HCT116 (cell line): Measurements from ENCODE around the gene BTBD9. TPM values are rescaled to one million over a fixed set of nuclear protein-coding genes. Genes with fewer than 3 reads are reported as not detected.

Source experiments
- ATAC-seq: fragments of 200-7000 bp; cut with Tn5 transposase; 2 replicates; pipeline ENCODE4 v1.9.1; 2020; ENCODE audit warnings: mild to moderate bottlenecking, moderate library complexity
- BruUV-seq: library from RNA; stranded (reverse); fragments of 400-500 nt; replicated peaks from 2 replicates; lab custom pipeline; 2021; lab: Mats Ljungman, UMichigan
- CTCF ChIA-PET: fragments of 300-600 bp; sonication (Branson Sonifier 250); formaldehyde crosslinking; loops from one replicate; lab custom pipeline; 2021; ENCODE audit warnings: antibody characterized with exemption; lab: Charles Lee
- POLR2A ChIA-PET: fragments of 300-600, 350-600 bp; sonication (Branson Sonifier 250); formaldehyde crosslinking; loops from one replicate; lab custom pipeline; 2021; ENCODE audit warnings: antibody characterized with exemption; lab: Charles Lee
- RAD21 ChIA-PET, 2 experiments: fragments of 300-600 bp; sonication (Branson Sonifier 250); formaldehyde crosslinking; loops; one replicate each; lab custom pipeline; 2023; ENCODE audit warnings: low total read pairs in 2 of 2; ENCODE audit not compliant: uncharacterized antibody in 2 of 2, unreplicated experiment in 2 of 2, low non-redundant PET in 1 of 2; lab: Charles Lee
- DNase-seq: peaks from one replicate; pipeline ENCODE4 v3.0.0-alpha.2; 2010; ENCODE audit warnings: low read depth, low spot score
- H2AFZ ChIP-seq: fragments of 200-600 bp; shearing (Covaris generic), sonication (generic); 2 replicates; pipeline ENCODE4 v1.6.1; 2017; ENCODE audit warnings: low read depth, mixed run types, mixed read lengths, antibody characterized with exemption, low read length; ENCODE audit not compliant: poor library complexity, severe bottlenecking
- H3K27ac ChIP-seq: 2 replicates; pipeline ENCODE4 v1.5.1; 2012; ENCODE audit warnings: low read depth, low read length
- H3K27me3 ChIP-seq: fragments of 200-600 bp; sonication (generic); 2 replicates; pipeline ENCODE4 v1.6.1; 2016; ENCODE audit warnings: mixed run types, low read length, mixed read lengths; ENCODE audit not compliant: insufficient read depth
- H3K36me3 ChIP-seq, 2 experiments: fragments of 200-500 bp in 1 of 2; fragments of 200-600 bp in 1 of 2; sonication (Bioruptor generic) in 1 of 2; sonication (generic) in 1 of 2; 2 replicates each; pipeline versions ENCODE4 v1.5.1 to v1.6.1; 2014 to 2016; ENCODE audit warnings: low read length in 2 of 2, inconsistent platforms in 1 of 2, mixed read lengths in 1 of 2, mixed run types in 1 of 2; ENCODE audit not compliant: insufficient read depth in 2 of 2, control insufficient read depth in 1 of 2
- H3K4me1 ChIP-seq, 2 experiments: fragments of 200-600 bp in 1 of 2; sonication (generic) in 1 of 2; 2 replicates each; pipeline versions ENCODE4 v1.5.1 to v1.6.1; 2012 to 2017; ENCODE audit warnings: low read length in 2 of 2, inconsistent platforms in 1 of 2, mild to moderate bottlenecking in 1 of 2, mixed read lengths in 1 of 2, mixed run types in 1 of 2, moderate library complexity in 1 of 2; ENCODE audit not compliant: insufficient read depth in 2 of 2, control insufficient read depth in 1 of 2
- H3K4me2 ChIP-seq: fragments of 200-600 bp; sonication (generic); 2 replicates; pipeline ENCODE4 v1.6.1; 2017; ENCODE audit warnings: mixed run types, low read length, mixed read lengths
- H3K4me3 ChIP-seq, 2 experiments: fragments of 200-600 bp in 1 of 2; sonication (generic) in 1 of 2; replicated peaks in 1 of 2; 2 replicates each; pipeline ENCODE4 v1.5.1; 2011 to 2016; ENCODE audit warnings: low read length in 2 of 2, control low read depth in 1 of 2, low read depth in 1 of 2, mild to moderate bottlenecking in 1 of 2, mixed read lengths in 1 of 2, mixed run types in 1 of 2
- H3K79me2 ChIP-seq: fragments of 200-600 bp; sonication (generic); 2 replicates; pipeline ENCODE4 v1.6.1; 2017; ENCODE audit warnings: mild to moderate bottlenecking, mixed run types, low read length, moderate library complexity, mixed read lengths; ENCODE audit not compliant: insufficient read depth
- H3K9ac ChIP-seq: fragments of 200-600 bp; sonication (generic); 2 replicates; pipeline ENCODE4 v1.6.1; 2016; ENCODE audit warnings: low read length, mixed read lengths
- H3K9me2 ChIP-seq: fragments of 200-600 bp; sonication (generic), shearing (Covaris generic); 2 replicates; pipeline ENCODE4 v1.6.1; 2017; ENCODE audit warnings: mixed run types, mild to moderate bottlenecking, moderate library complexity; ENCODE audit not compliant: insufficient read depth
- H3K9me3 ChIP-seq, 2 experiments: fragments of 200-500 bp in 1 of 2; fragments of 200-600 bp in 1 of 2; sonication (Bioruptor generic) in 1 of 2; sonication (generic) in 1 of 2; 2 replicates each; pipeline ENCODE4 v1.6.1; 2014 to 2017; ENCODE audit warnings: low read length in 2 of 2, mixed read lengths in 2 of 2, inconsistent platforms in 1 of 2, low read depth in 1 of 2, mild to moderate bottlenecking in 1 of 2, mixed run types in 1 of 2, moderate library complexity in 1 of 2; ENCODE audit not compliant: control insufficient read depth in 1 of 2, insufficient read depth in 1 of 2
- H4K20me1 ChIP-seq: fragments of 200-600 bp; sonication (generic), shearing (Covaris generic); 2 replicates; pipeline ENCODE4 v1.6.1; 2017; ENCODE audit warnings: mixed run types, mild to moderate bottlenecking, moderate library complexity; ENCODE audit not compliant: insufficient read depth
- CBX3 ChIP-seq: IDR thresholded peaks from 2 replicates; pipeline ENCODE4 v1.6.1; 2012; ENCODE audit warnings: low read depth
- CEBPB ChIP-seq: IDR thresholded peaks from 2 replicates; pipeline ENCODE4 v1.6.1; 2012; ENCODE audit warnings: low read depth
- EGR1 ChIP-seq: IDR thresholded peaks from 2 replicates; pipeline ENCODE4 v1.6.1; 2012; ENCODE audit warnings: low read depth
- ELF1 ChIP-seq: IDR thresholded peaks from 2 replicates; pipeline ENCODE4 v1.6.1; 2012; ENCODE audit warnings: low read depth, borderline replicate concordance
- EZH2 ChIP-seq: fragments of 200-600 bp; sonication (generic); IDR thresholded peaks from 2 replicates; pipeline ENCODE4 v1.6.1; 2017; ENCODE audit warnings: antibody characterized with exemption, mixed run types
- JUND ChIP-seq: IDR thresholded peaks from 2 replicates; pipeline ENCODE4 v1.6.1; 2012
- POLR2AphosphoS5 ChIP-seq: IDR thresholded peaks from 2 replicates; pipeline ENCODE4 v1.6.1; 2011; ENCODE audit warnings: mild to moderate bottlenecking, low read depth, low read length, moderate library complexity
- RAD21 ChIP-seq: IDR thresholded peaks from 2 replicates; pipeline ENCODE4 v1.6.1; 2012; ENCODE audit warnings: low read depth, mild to moderate bottlenecking
- SIN3A ChIP-seq: IDR thresholded peaks from 2 replicates; pipeline ENCODE4 v1.6.1; 2012; ENCODE audit warnings: low read depth
- SP1 ChIP-seq: IDR thresholded peaks from 2 replicates; pipeline ENCODE4 v1.6.1; 2012; ENCODE audit warnings: low read depth
- TCF7L2 ChIP-seq: IDR thresholded peaks from 2 replicates; pipeline ENCODE4 v1.7.0; 2011; ENCODE audit warnings: borderline replicate concordance, inconsistent platforms; ENCODE audit not compliant: insufficient read depth, insufficient read length; ENCODE audit errors: extremely low read depth
- ZBTB33 ChIP-seq: IDR thresholded peaks from 2 replicates; pipeline ENCODE4 v1.6.1; 2011; ENCODE audit warnings: mild to moderate bottlenecking, low read length, moderate library complexity; ENCODE audit not compliant: insufficient replicate concordance; ENCODE audit errors: extremely low read depth
- ZNF274 ChIP-seq: fragments of 200-500 bp; sonication (Bioruptor generic); IDR thresholded peaks from 2 replicates; pipeline ENCODE4 v1.6.1; 2014; ENCODE audit warnings: mild to moderate bottlenecking, low read depth, low read length, inconsistent platforms
- intact Hi-C: fragments of 100-400 bp; cut with micrococcal nuclease; formaldehyde crosslinking; loops from 2 replicates; pipeline ENCODE4 v1.10.0; 2022
- total RNA-seq: library from RNA; stranded (reverse); gene quantifications from one replicate; pipeline ENCODE4 v1.2.1, GENCODE V29; 2021; ENCODE audit not compliant: unreplicated experiment
- TF ChIP-seq, protein P1 (sequence below): IDR thresholded peaks from 2 replicates; pipeline ENCODE4 v1.6.1; 2012

The BTBD9 gene
- total RNA-seq, 1 experiment from 2014 or later, result 10.9 TPM

DNA sequence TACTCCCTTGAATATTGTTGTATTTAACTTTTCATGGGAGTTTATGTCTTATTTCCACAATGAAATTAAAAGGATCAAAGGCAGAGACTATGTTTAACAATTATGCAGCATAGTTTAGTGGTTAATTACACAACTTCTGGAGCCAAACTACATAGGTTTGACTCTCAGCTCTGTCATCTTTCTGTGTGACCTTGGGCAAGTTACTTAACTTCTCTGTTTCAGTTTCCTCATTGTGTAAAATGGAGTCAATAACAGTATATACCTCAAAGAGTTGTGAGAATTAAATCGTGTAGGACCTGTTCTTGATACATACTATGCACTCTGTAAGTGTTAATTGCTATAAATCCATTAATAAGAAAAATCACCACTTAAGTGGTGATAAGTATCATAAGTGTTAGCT lies 48.3 kb downstream of the BTBD9 start:
- POLR2A ChIA-PET, result no interaction called here

More for the DNA sequence above, 48.3 kb downstream of the BTBD9 start:
- Histone ChIP-seq H3K27ac (no peak overlapping the region), H3K9me2 (no peaks in the 10 kb centered on the region), H2AFZ (no peak overlapping the region), H3K36me3 (no peaks in the 10 kb centered on the region)
- CTCF ChIA-PET, result no interaction called here
- intact Hi-C loops, result no loop called here
- TF ChIP-seq TCF7L2, result no peak
- TF ChIP-seq SP1, result no peak
- TF ChIP-seq, protein P1, sequence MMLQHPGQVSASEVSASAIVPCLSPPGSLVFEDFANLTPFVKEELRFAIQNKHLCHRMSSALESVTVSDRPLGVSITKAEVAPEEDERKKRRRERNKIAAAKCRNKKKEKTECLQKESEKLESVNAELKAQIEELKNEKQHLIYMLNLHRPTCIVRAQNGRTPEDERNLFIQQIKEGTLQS, result no peak
- TF ChIP-seq RAD21, result no peak
- TF ChIP-seq EGR1, result no peak
- no peak for TF ChIP-seq ELF1
- no peak for TF ChIP-seq ZNF274
- no peak for TF ChIP-seq CEBPB
- no peak for TF ChIP-seq ZBTB33
- no peak for TF ChIP-seq SIN3A
- TF ChIP-seq CBX3, result no peak
- TF ChIP-seq POLR2AphosphoS5, result no peak
- no peak for TF ChIP-seq JUND
- TF ChIP-seq EZH2, result no peak
- TF ChIP-seq, all 23 proteins: peak for 0
- Histone ChIP-seq H3K4me1 (0 out of 4 replicates have a peak, but pooled peaks cover 0 to 5% of the 10 kb centered on the region in 2 experiments), H3K9me3 (no peaks in the 10 kb centered on the region), H3K4me2 (no peak overlapping the region), H3K4me3 (no peak overlapping the region), H3K9ac (no peak overlapping the region), H3K79me2 (no peaks in the 10 kb centered on the region), H4K20me1 (no peaks in the 10 kb centered on the region), H3K27me3 (no peaks in the 10 kb centered on the region)
- RAD21 ChIA-PET, result no interaction called here
- ATAC-seq, result no peak
- no TSS peak for BruUV-seq
- DNase-seq, result no peak
